HG02623 (cell line): Measurements from ENCODE around the gene CSDE1.
A peak's percentile ranks its signal among the peaks of the same experiment; 100 is the strongest.

ENCODE experiments used
- ATAC-seq: cut with Tn5 transposase; IDR thresholded peaks from one replicate; pipeline ENCODE4 v1.9.1; 2021; ENCODE audit warnings: moderate library complexity; ENCODE audit not compliant: unreplicated experiment

CSDE1 gene

GRCh38 chr1:114703242-114703641 lies 54.5 kb downstream of the CSDE1 start:
- ATAC-seq: no peak

GRCh38 chr1:114702737-114703136 lies 55.0 kb downstream of the CSDE1 start:
- peak; percentile 61 for ATAC-seq

- ATAC-seq: no peak
Observed at GRCh38 chr1:114701931-114702330, 55.9 kb downstream of the CSDE1 start.

- no peak for ATAC-seq
Observed at GRCh38 chr1:114700036-114700600, 57.7 kb downstream of the CSDE1 start.

GRCh38 chr1:114696810-114697209 lies 61.0 kb downstream of the CSDE1 start:
- no peak for ATAC-seq

- ATAC-seq: no peak
Observed at GRCh38 chr1:114695430-114696058, 62.2 kb downstream of the CSDE1 start, which contains the start of gene AMPD1. TSS of gene AMPD1 (minus strand) at chr1:114695546. CDS start at chr1:114695471, 75 bp downstream.

GRCh38 chr1:114694540-114695310 lies 63.1 kb downstream of the CSDE1 start:
- ATAC-seq: no peak

GRCh38 chr1:114692947-114693346 lies 64.8 kb downstream of the CSDE1 start:
- no peak for ATAC-seq

GRCh38 chr1:114691061-114691460 lies 66.7 kb downstream of the CSDE1 start:
- no peak for ATAC-seq

- no peak for ATAC-seq
Observed at GRCh38 chr1:114690148-114690547, 67.6 kb downstream of the CSDE1 start.

- no peak for ATAC-seq
Observed at GRCh38 chr1:114688526-114688925, 69.3 kb downstream of the CSDE1 start.

GRCh38 chr1:114685851-114686250 lies 71.9 kb downstream of the CSDE1 start:
- no peak for ATAC-seq

GRCh38 chr1:114677691-114678090 lies 80.1 kb downstream of the CSDE1 start:
- ATAC-seq: no peak

- no peak for ATAC-seq
Observed at GRCh38 chr1:114676115-114676514, 81.7 kb downstream of the CSDE1 start.

GRCh38 chr1:114671939-114672275 lies 85.9 kb downstream of the CSDE1 start:
- no peak for ATAC-seq

GRCh38 chr1:114671011-114671938 lies 86.5 kb downstream of the CSDE1 start:
- no peak for ATAC-seq

- ATAC-seq: peak; percentile 99
Observed at GRCh38 chr1:114670083-114671010, 87.4 kb downstream of the CSDE1 start.

GRCh38 chr1:114669562-114670082 lies 88.2 kb downstream of the CSDE1 start, which contains the start of gene DENND2C:
TSS of gene DENND2C (minus strand) at chr1:114670049. CDS start at chr1:114625984, 44,065 bp downstream.
- peak; percentile 51 for ATAC-seq

- no peak for ATAC-seq
Observed at GRCh38 chr1:114668784-114669561, 88.8 kb downstream of the CSDE1 start.
